Breast epithelium (tissue), 3 donors: ENCODE measurements around the gene KCNK3.

Experiments
- POLR2A ChIP-seq: fragments of 450-650 bp; IDR thresholded peaks from one replicate; pipeline ENCODE4 v1.6.1; 2016; ENCODE audit warnings: antibody characterized with exemption, mild to moderate bottlenecking, moderate library complexity
- POLR2AphosphoS5 ChIP-seq, 3 donors: sonication (generic); formaldehyde crosslinking; IDR thresholded peaks; one replicate each; pipeline ENCODE4 v1.6.1; 2017; ENCODE audit warnings: antibody characterized with exemption in 3 of 3
- TF ChIP-seq, protein P1 (sequence below), 3 donors: fragments of 450-650 bp; IDR thresholded peaks; one replicate each; pipeline ENCODE4 v1.5.1; 2016 to 2017; ENCODE audit warnings: antibody characterized with exemption in 3 of 3, mild to moderate bottlenecking in 3 of 3, moderate library complexity in 3 of 3

DNA sequence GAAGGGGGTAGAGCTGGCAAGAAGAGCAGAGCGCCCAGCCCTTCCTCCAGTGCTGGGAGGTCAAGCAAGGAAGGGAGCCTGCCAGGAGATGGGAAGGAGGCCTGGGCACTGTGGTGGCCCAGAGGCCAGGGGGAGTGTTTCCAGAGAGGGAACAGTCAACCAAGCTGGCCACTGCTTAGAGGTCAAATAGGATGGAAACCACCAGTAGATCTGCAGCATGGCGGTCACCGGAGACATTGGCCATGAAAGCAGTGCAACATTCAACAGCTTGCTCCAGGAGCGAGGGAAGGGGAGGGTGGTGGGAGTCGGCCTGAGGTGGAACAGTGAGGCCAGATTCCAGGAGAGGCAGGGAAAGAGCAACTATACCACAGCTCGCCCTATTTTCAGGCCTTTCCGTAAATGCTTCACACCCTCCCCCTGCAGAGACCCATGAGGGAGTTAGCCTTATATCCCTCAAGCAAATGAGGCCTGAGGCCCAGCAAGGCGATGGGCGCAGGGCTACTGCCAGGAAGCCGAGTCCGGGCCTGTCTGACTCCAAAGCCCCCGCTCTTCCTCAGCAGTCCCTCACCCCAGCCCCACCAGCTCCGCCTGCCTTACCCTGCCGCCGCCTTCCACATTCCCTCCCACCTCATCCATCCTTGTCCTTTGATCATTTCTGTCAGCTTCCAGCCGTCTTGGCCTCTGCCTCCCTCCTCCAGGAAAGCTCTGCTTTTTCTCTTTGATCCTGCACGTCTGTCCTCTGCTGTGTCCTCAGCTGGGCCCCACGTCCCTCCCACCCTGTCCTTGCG lies 17.0 kb downstream of the KCNK3 start:
- TF ChIP-seq POLR2A (no peak), POLR2AphosphoS5 (IDR thresholded peaks at IDR 0.05) (no peak)
- TF ChIP-seq, protein P1, sequence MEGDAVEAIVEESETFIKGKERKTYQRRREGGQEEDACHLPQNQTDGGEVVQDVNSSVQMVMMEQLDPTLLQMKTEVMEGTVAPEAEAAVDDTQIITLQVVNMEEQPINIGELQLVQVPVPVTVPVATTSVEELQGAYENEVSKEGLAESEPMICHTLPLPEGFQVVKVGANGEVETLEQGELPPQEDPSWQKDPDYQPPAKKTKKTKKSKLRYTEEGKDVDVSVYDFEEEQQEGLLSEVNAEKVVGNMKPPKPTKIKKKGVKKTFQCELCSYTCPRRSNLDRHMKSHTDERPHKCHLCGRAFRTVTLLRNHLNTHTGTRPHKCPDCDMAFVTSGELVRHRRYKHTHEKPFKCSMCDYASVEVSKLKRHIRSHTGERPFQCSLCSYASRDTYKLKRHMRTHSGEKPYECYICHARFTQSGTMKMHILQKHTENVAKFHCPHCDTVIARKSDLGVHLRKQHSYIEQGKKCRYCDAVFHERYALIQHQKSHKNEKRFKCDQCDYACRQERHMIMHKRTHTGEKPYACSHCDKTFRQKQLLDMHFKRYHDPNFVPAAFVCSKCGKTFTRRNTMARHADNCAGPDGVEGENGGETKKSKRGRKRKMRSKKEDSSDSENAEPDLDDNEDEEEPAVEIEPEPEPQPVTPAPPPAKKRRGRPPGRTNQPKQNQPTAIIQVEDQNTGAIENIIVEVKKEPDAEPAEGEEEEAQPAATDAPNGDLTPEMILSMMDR (IDR thresholded peaks at IDR 0.05), result no peak
